ENCODE measurements around the gene KRTAP10-1. TPM values are rescaled to one million over a fixed set of nuclear protein-coding genes. Genes with fewer than 3 reads are reported as not detected.

KRTAP10-1 gene
- total and polyA plus RNA-seq, 2 of the 13 experiments (the other 11 are each of a cell fraction or from before 2014, with no cell fraction given), result not detected

DNA sequence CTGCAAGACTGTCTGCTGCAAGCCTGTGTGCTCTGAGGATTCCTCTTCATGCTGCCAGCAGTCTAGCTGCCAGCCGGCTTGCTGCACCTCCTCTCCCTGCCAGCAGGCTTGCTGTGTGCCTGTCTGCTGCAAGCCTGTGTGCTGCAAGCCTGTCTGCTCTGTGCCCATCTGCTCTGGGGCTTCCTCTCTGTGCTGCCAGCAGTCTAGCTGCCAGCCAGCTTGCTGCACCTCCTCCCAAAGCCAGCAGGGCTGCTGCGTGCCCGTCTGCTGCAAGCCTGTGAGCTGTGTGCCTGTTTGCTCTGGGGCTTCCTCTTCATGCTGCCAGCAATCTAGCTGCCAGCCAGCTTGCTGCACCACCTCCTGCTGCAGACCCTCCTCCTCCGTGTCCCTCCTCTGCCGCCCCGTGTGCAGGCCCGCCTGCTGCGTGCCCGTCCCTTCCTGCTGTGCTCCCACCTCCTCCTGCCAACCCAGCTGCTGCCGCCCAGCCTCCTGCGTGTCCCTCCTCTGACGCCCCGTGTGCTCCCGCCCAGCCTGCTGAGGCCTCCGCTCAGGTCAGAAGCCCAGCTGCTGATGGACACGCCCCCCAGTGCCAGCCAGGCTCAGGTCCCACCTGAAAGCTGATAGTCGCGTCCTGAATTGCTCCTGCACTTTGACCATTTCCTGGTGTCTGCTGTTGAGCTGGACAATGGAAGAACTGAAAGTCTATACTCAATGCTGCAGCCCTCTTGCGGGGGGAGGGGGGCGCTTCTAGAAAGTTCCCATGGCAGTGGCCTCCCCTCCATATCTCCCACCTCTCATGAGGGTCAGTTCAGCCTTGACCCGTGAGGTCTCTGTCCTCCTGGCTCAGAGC is 34.7 kb upstream of the KRTAP10-1 start (continued):
- TF ChIP-seq ONECUT2 (CRISPR knock-in tag; IDR thresholded peaks at IDR 0.05) (no peak; the same call in 1 of the 2 replicates), ZNF790 (CRISPR knock-in tag; IDR thresholded peaks at IDR 0.05; ENCODE audit: borderline replicate concordance) (no peak), TBL1XR1 (IDR thresholded peaks at IDR 0.05; ENCODE audit: borderline replicate concordance, low read length, partially characterized antibody) (no peak), ZNF317 (CRISPR knock-in tag; IDR thresholded peaks at IDR 0.05) (peak; percentile 100), ZNF772 (CRISPR knock-in tag; IDR thresholded peaks at IDR 0.05) (peak; percentile 80; the same call in 1 of the 2 replicates), ZNF160 (CRISPR knock-in tag; IDR thresholded peaks at IDR 0.05) (no peak), SAFB2 (CRISPR knock-in tag; IDR thresholded peaks at IDR 0.05; ENCODE audit: borderline replicate concordance, low read depth) (no peak), SMYD3 (CRISPR knock-in tag; IDR thresholded peaks at IDR 0.05) (no peak), ZNF331 (CRISPR knock-in tag; IDR thresholded peaks at IDR 0.05) (peak; percentile 25; the same call in 1 of the 2 replicates), GATA4 (IDR thresholded peaks at IDR 0.05; ENCODE audit: borderline replicate concordance, low read depth) (no peak), TOE1 (CRISPR knock-in tag; IDR thresholded peaks at IDR 0.05) (no peak), ZNF24 (IDR thresholded peaks at IDR 0.05) (no peak), NCOR1 (IDR thresholded peaks at IDR 0.05; ENCODE audit: borderline replicate concordance, low read length) (peak; percentile 58; the same call in 1 of the 2 replicates), MED13 (CRISPR knock-in tag; IDR thresholded peaks at IDR 0.05) (no peak), IKZF1 (IDR thresholded peaks at IDR 0.05) (no peak), NFE2L2 (IDR thresholded peaks at IDR 0.05; ENCODE audit: low read length) (no peak), BHLHE40 (IDR thresholded peaks at IDR 0.05; ENCODE audit: low read length) (no peak), ZNF747 (CRISPR knock-in tag; IDR thresholded peaks at IDR 0.05; ENCODE audit: borderline replicate concordance) (peak; percentile 87; the same call in 1 of the 2 replicates), HNF4A (CRISPR knock-in tag; IDR thresholded peaks at IDR 0.05) (peak; percentile 89), KAT7 (CRISPR knock-in tag; IDR thresholded peaks at IDR 0.05; ENCODE audit: borderline replicate concordance) (no peak), KDM2A (CRISPR knock-in tag; IDR thresholded peaks at IDR 0.05; ENCODE audit: borderline replicate concordance, low read depth) (no peak), CBX1 (IDR thresholded peaks at IDR 0.05; ENCODE audit: low read depth) (no peak), ZNF235 (CRISPR knock-in tag; IDR thresholded peaks at IDR 0.05; ENCODE audit: borderline replicate concordance) (no peak), RFX3 (CRISPR knock-in tag; IDR thresholded peaks at IDR 0.05) (no peak), RFXAP (CRISPR knock-in tag; IDR thresholded peaks at IDR 0.05; ENCODE audit: borderline replicate concordance) (no peak)
- TF ChIP-seq, protein P1, sequence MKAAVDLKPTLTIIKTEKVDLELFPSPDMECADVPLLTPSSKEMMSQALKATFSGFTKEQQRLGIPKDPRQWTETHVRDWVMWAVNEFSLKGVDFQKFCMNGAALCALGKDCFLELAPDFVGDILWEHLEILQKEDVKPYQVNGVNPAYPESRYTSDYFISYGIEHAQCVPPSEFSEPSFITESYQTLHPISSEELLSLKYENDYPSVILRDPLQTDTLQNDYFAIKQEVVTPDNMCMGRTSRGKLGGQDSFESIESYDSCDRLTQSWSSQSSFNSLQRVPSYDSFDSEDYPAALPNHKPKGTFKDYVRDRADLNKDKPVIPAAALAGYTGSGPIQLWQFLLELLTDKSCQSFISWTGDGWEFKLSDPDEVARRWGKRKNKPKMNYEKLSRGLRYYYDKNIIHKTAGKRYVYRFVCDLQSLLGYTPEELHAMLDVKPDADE (CRISPR knock-in tag; IDR thresholded peaks at IDR 0.05), result no peak
- TF ChIP-seq, protein P2, sequence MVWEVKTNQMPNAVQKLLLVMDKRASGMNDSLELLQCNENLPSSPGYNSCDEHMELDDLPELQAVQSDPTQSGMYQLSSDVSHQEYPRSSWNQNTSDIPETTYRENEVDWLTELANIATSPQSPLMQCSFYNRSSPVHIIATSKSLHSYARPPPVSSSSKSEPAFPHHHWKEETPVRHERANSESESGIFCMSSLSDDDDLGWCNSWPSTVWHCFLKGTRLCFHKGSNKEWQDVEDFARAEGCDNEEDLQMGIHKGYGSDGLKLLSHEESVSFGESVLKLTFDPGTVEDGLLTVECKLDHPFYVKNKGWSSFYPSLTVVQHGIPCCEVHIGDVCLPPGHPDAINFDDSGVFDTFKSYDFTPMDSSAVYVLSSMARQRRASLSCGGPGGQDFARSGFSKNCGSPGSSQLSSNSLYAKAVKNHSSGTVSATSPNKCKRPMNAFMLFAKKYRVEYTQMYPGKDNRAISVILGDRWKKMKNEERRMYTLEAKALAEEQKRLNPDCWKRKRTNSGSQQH (CRISPR knock-in tag; IDR thresholded peaks at IDR 0.05; ENCODE audit: low read depth), result no peak
- TF ChIP-seq, protein P3, sequence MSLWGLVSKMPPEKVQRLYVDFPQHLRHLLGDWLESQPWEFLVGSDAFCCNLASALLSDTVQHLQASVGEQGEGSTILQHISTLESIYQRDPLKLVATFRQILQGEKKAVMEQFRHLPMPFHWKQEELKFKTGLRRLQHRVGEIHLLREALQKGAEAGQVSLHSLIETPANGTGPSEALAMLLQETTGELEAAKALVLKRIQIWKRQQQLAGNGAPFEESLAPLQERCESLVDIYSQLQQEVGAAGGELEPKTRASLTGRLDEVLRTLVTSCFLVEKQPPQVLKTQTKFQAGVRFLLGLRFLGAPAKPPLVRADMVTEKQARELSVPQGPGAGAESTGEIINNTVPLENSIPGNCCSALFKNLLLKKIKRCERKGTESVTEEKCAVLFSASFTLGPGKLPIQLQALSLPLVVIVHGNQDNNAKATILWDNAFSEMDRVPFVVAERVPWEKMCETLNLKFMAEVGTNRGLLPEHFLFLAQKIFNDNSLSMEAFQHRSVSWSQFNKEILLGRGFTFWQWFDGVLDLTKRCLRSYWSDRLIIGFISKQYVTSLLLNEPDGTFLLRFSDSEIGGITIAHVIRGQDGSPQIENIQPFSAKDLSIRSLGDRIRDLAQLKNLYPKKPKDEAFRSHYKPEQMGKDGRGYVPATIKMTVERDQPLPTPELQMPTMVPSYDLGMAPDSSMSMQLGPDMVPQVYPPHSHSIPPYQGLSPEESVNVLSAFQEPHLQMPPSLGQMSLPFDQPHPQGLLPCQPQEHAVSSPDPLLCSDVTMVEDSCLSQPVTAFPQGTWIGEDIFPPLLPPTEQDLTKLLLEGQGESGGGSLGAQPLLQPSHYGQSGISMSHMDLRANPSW (CRISPR knock-in tag; IDR thresholded peaks at IDR 0.05; ENCODE audit: borderline replicate concordance), result no peak

All from HepG2 (cell line).